Kidney (tissue), 14 donors: ENCODE results near the gene SOX5. TPM values are rescaled to one million over a fixed set of nuclear protein-coding genes. Genes with fewer than 3 reads are reported as not detected.
"Not testable (repeated sequence)": the region's sequence is repeated elsewhere in the genome, so short reads cannot be mapped to it uniquely, and the experiment has no call there.

Source experiments
- DNase-seq, 5 donors: peaks; one replicate each; pipeline ENCODE4 v3.0.0-alpha.2; 2013 to 2020
- FAIRE-seq: peaks from 2 replicates; lab custom pipeline; 2012; peaks lifted over from hg19 to GRCh38; lab: Jason Lieb, UNC
- H3K27ac ChIP-seq, 2 donors: one replicate each; pipeline ENCODE4 v1.7.0; 2013; ENCODE audit warnings: low read depth in 2 of 2, low read length in 2 of 2, inconsistent platforms in 1 of 2
- H3K27me3 ChIP-seq: one replicate; pipeline ENCODE4 v1.7.1; 2013; ENCODE audit warnings: low read length, inconsistent platforms; ENCODE audit not compliant: control insufficient read depth, insufficient read depth
- H3K36me3 ChIP-seq, 3 donors: one replicate each; pipeline versions ENCODE4 v1.7.0 to v1.7.1; 2013; ENCODE audit warnings: low read length in 3 of 3, control low read depth in 1 of 3, inconsistent platforms in 1 of 3; ENCODE audit not compliant: insufficient read depth in 3 of 3, control insufficient read depth in 2 of 3
- H3K4me1 ChIP-seq, 3 donors: one replicate each; pipeline versions ENCODE4 v1.7.0 to v1.7.1; 2013; ENCODE audit warnings: low read length in 3 of 3, inconsistent platforms in 1 of 3, low read depth in 1 of 3; ENCODE audit not compliant: control insufficient read depth in 2 of 3, insufficient read depth in 2 of 3
- H3K4me3 ChIP-seq, 3 donors: one replicate each; pipeline versions ENCODE4 v1.7.0 to v1.8.1; 2013; ENCODE audit warnings: low read length in 3 of 3, control low read depth in 1 of 3, inconsistent platforms in 1 of 3
- H3K9ac ChIP-seq, 3 donors: one replicate each; pipeline versions ENCODE4 v1.7.0 to v1.7.1; 2013; ENCODE audit warnings: low read length in 3 of 3, control low read depth in 1 of 3, inconsistent platforms in 1 of 3
- H3K9me3 ChIP-seq, 3 donors: one replicate each; pipeline versions ENCODE4 v1.7.0 to v1.7.1; 2013; ENCODE audit warnings: low read length in 3 of 3, control low read depth in 1 of 3, inconsistent platforms in 1 of 3; ENCODE audit not compliant: control insufficient read depth in 2 of 3, insufficient read depth in 1 of 3
- CTCF ChIP-seq: IDR thresholded peaks from 3 replicates; pipeline ENCODE4 v1.5.1; 2012; ENCODE audit warnings: mild to moderate bottlenecking, moderate library complexity, borderline replicate concordance; ENCODE audit not compliant: insufficient read depth; ENCODE audit errors: extremely low read depth
- intact Hi-C: fragments of 100-400 bp; cut with DNase I; formaldehyde crosslinking; loops from one replicate; pipeline ENCODE4 v1.11.1; 2022
- polyA plus RNA-seq: library from polyadenylated mRNA; stranded (reverse); fragments of 350-450 nt; fragmentation: Illumina TruSeq; extraction: RNeasy Lipid Tissue Mini Kit (QIAGEN cat#74804); gene quantifications from one replicate; pipeline ENCODE4 v1.2.3, GENCODE V29; 2014; ENCODE audit warnings: low read depth, low replicate concordance; ENCODE audit not compliant: insufficient read depth
- total RNA-seq: library from RNA; stranded (reverse); fragmentation: NEBNext Ultra II Directional; extraction: Animal tissue kit (Norgen Biotek cat#: 25700); gene quantifications from one replicate; pipeline ENCODE4 v1.2.1, GENCODE V29; 2021
- donor health status: control.
- donor health status: control.
- donor health status: control.
- donor health status: control.
- donor health status: control.
- donor health status: DM: yes; HTN: yes; CAD: no.
- donor health status: Normal renal cell carcinoma (clear cell type).

The SOX5 gene
- total and polyA plus RNA-seq, 2 donors from 2014 or later = 0.54 to 10.8 TPM

DNA sequence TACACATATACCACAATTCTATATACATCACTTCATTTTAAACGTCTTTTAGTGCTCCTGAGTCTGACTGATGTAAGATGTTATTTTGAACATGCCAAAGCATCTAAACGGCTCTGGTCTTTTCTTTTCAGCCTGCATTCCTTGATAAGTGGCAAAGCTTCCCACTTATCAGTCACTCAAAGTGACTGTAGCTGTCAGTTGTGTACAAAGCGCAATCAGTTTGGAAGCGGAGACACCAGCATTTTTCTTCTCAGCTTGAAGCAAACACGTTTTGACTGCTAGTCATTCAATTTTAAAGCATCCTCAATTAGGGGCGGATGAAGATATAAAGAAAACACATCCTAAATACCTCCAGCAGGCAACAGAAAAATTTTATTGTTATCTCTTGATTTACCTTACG, 226.8 kb downstream of the SOX5 start:
- no peak overlapping the region for H3K9ac ChIP-seq
- no peaks in the 10 kb centered on the region for H3K27me3 ChIP-seq
- TF ChIP-seq CTCF = no peak
- DNase-seq = no peak
- no peaks in the 10 kb centered on the region for H3K36me3 ChIP-seq
- intact Hi-C loops = no loop called here
- no peak overlapping the region for H3K27ac ChIP-seq
- no peaks in the 10 kb centered on the region for H3K9me3 ChIP-seq
- no peak for FAIRE-seq
- no peaks in the 10 kb centered on the region for H3K4me1 ChIP-seq
- no peak overlapping the region for H3K4me3 ChIP-seq

- DNase-seq = no peak
- H3K27me3 ChIP-seq = no peaks in the 10 kb centered on the region
- intact Hi-C loops = no loop called here
- no peak overlapping the region for H3K9ac ChIP-seq
- no peak overlapping the region for H3K27ac ChIP-seq
- H3K4me3 ChIP-seq = no peak overlapping the region
- no peaks in the 10 kb centered on the region for H3K4me1 ChIP-seq
- no peaks in the 10 kb centered on the region for H3K9me3 ChIP-seq
- TF ChIP-seq CTCF = no peak
- H3K36me3 ChIP-seq = no peaks in the 10 kb centered on the region
- FAIRE-seq = no peak
Observed at GRCh38 chr12:23721268-23721667, 228.2 kb downstream of the SOX5 start.

DNA sequence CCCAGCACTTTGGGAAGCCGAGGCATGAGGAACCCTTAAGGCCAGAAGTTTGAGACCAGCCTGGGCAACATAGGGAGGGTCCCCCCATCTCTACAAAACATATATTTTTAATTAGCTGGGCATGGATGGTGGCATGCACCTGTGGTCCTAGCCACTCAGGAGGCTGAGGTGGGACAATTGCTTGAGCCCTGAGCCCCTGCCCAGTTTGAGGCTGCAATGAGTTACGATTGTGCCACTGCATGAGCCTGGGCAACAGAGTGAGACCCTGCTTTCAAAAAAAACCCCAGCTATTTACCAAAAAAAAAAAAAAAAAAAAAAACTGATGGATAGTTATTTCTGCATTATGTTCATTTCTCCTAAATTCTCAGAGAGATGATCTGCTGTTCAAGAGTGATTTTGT, 230.0 kb downstream of the SOX5 start:
- no peaks in the 10 kb centered on the region for H3K9me3 ChIP-seq

GRCh38 chr12:23710361-23710760, 239.1 kb downstream of the SOX5 start:
- H3K27me3 ChIP-seq, H3K9ac ChIP-seq, H3K36me3 ChIP-seq, DNase-seq, FAIRE-seq, intact Hi-C loops, H3K27ac ChIP-seq, H3K9me3 ChIP-seq, H3K4me3 ChIP-seq, H3K4me1 ChIP-seq: not testable (repeated sequence)

More for the DNA sequence above, 230.0 kb downstream of the SOX5 start:
- FAIRE-seq = no peak
- Histone ChIP-seq H3K36me3 (no peaks in the 10 kb centered on the region), H3K9ac (no peak overlapping the region), H3K4me3 (no peak overlapping the region), H3K4me1 (no peaks in the 10 kb centered on the region), H3K27me3 (no peaks in the 10 kb centered on the region), H3K27ac (no peak overlapping the region)
- DNase-seq = no peak
- TF ChIP-seq CTCF = no peak
- intact Hi-C loops = no loop called here
